Neural crest cell (in vitro differentiated cells): ENCODE data around the gene IBA57. TPM values are rescaled to one million over a fixed set of nuclear protein-coding genes. Genes with fewer than 3 reads are reported as not detected.

Experiments
- DNase-seq: peaks from one replicate; pipeline ENCODE4 v3.0.0; 2021; ENCODE audit warnings: low read depth, mixed read lengths, low spot score
- H3K27ac Mint-ChIP-seq: one replicate; pipeline ENCODE4 v1.8.0; 2021; ENCODE audit warnings: mild to moderate bottlenecking, mixed read lengths; ENCODE audit not compliant: unreplicated experiment
- H3K27me3 Mint-ChIP-seq: 2 replicates; pipeline ENCODE4 v1.8.0; 2021; ENCODE audit warnings: low read depth, mild to moderate bottlenecking, mixed read lengths
- H3K36me3 Mint-ChIP-seq: 2 replicates; pipeline ENCODE4 v1.8.0; 2021; ENCODE audit warnings: low read depth, mild to moderate bottlenecking, mixed read lengths
- H3K4me1 Mint-ChIP-seq: 2 replicates; pipeline ENCODE4 v1.8.0; 2021; ENCODE audit warnings: mixed read lengths
- H3K4me3 Mint-ChIP-seq: one replicate; pipeline ENCODE4 v1.8.0; 2021; ENCODE audit warnings: mild to moderate bottlenecking, mixed read lengths
- H3K9me3 Mint-ChIP-seq: 2 replicates; pipeline ENCODE4 v1.8.0; 2021; ENCODE audit warnings: mixed read lengths
- CTCF ChIP-seq: fragments of 200-600 bp; sonication (generic); conservative IDR thresholded peaks from 2 replicates; pipeline ENCODE4 v1.5.0; 2021; ENCODE audit warnings: antibody characterized with exemption, mild to moderate bottlenecking
- total RNA-seq: library from RNA; stranded (reverse); gene quantifications from 2 replicates; pipeline ENCODE4 v1.2.1, GENCODE V29; 2021

IBA57 gene
- total RNA-seq, 1 donor from 2014 or later = 10.4 TPM

DNA sequence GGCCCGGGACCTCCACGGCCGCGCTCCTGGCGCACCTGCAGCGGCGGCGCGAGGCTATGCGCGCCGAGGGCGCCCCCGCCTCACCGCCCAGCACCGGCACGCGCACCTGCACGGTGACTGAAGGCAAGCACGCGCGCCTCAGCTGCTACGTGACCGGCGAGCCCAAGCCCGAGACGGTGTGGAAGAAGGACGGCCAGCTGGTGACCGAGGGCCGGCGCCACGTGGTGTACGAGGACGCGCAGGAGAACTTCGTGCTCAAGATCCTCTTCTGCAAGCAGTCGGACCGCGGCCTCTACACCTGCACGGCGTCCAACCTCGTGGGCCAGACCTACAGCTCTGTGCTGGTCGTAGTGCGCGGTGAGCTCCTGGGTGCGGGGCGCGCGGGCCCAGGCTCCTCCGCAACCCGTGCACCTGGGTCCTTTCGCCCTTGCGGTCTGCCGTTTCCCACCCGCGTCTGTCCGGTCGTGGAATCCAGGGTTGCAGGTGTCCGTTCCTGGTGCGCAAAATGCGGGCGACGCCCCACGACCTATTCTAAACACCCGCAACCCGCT, 46.9 kb downstream of the IBA57 start:
- DNase-seq = no peak
- H3K4me1 Mint-ChIP-seq = peaks cover 2% of the 10 kb centered on the region
- no peak overlapping the region for H3K27ac Mint-ChIP-seq
- H3K4me3 Mint-ChIP-seq = no peak overlapping the region
- no peaks in the 10 kb centered on the region for H3K9me3 Mint-ChIP-seq
- no peak for TF ChIP-seq CTCF
- H3K36me3 Mint-ChIP-seq = no peaks in the 10 kb centered on the region
- no peaks in the 10 kb centered on the region for H3K27me3 Mint-ChIP-seq

DNA sequence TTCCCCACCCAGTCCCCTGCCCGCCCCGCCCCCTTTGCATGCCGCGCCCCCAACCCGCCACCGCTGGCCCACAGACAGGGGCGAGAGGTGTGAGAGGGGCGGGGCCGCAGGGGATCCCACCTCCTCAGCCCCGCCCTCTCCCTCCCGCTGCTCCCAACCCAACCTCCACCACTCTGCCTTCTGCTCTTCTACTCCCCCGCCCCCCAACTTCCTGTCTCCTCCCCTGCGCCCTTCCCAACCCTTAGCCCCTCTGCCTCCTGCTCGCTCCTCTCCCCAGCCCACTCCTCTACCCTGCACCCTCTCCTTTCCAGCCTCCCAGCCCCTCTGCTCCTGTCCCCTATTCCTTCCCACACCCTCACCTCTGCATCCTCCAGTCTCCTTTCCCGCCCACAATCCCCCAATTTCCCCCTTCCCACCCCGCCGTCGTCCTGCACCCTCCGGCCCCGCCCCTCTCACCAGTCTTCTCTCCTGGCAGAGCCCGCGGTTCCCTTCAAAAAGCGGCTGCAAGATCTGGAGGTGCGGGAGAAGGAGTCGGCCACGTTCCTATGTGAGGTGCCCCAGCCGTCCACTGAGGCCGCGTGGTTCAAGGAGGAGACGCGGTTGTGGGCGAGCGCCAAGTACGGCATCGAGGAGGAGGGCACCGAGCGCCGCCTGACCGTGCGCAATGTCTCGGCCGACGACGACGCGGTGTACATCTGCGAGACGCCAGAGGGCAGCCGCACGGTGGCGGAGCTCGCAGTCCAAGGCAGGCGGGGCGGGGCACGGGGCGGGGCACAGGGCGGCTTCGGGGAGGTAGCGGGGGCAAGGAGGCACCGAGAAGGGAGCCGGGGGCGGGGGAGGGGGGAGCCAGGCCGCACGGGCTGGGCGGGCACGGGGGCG, 47.6 kb downstream of the IBA57 start:
- Mint-ChIP-seq H3K9me3 (no peaks in the 10 kb centered on the region), H3K4me1 (peaks cover 6% of the 10 kb centered on the region), H3K27ac (peak overlapping the region; percentile 89), H3K36me3 (no peaks in the 10 kb centered on the region), H3K27me3 (no peaks in the 10 kb centered on the region), H3K4me3 (peak overlapping the region; percentile 92)
- peak; percentile 62 for TF ChIP-seq CTCF
- peak; percentile 71 for DNase-seq

DNA sequence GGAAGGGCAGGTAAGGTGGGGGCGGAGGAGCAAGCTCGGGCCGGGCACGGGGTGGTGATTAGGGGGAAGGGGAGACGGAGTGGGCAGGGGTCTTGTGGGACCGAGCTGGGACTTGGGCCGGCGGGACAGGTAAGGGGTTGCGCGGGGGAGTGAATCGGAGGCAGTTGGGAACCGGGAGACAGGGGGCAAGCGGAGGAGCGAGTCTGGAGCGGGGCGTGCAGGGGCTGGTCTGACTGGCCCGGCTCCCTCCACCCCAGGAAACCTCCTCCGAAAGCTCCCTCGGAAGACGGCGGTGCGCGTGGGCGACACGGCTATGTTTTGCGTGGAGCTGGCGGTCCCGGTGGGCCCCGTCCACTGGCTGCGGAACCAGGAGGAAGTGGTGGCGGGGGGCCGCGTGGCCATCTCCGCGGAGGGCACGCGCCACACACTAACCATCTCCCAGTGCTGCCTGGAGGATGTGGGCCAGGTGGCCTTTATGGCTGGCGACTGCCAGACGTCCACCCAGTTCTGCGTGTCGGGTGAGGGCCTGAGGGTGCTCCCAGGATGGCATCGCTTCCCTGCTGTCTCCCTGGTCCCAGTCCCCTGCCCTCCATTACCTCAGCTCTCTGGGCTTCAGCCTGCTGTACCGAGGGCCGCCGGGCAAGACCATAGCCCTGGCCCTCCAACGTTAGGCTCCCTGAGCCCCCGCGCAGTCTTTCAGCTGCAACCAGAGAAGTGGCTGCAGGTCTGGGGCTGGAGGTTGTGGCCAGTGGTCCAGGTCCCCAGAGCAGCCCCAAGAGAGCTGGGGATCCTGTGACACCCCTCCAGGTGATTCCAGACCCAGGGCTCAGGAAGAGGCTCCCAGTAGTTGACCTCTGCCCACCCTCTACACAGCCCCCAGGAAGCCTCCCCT, 48.6 kb downstream of the IBA57 start:
- Mint-ChIP-seq H3K9me3 (no peaks in the 10 kb centered on the region), H3K4me3 (peak overlapping the region; percentile 80), H3K27me3 (no peaks in the 10 kb centered on the region), H3K27ac (no peak overlapping the region), H3K36me3 (no peaks in the 10 kb centered on the region), H3K4me1 (peaks cover 6% of the 10 kb centered on the region)
- no peak for DNase-seq
- no peak for TF ChIP-seq CTCF

DNA sequence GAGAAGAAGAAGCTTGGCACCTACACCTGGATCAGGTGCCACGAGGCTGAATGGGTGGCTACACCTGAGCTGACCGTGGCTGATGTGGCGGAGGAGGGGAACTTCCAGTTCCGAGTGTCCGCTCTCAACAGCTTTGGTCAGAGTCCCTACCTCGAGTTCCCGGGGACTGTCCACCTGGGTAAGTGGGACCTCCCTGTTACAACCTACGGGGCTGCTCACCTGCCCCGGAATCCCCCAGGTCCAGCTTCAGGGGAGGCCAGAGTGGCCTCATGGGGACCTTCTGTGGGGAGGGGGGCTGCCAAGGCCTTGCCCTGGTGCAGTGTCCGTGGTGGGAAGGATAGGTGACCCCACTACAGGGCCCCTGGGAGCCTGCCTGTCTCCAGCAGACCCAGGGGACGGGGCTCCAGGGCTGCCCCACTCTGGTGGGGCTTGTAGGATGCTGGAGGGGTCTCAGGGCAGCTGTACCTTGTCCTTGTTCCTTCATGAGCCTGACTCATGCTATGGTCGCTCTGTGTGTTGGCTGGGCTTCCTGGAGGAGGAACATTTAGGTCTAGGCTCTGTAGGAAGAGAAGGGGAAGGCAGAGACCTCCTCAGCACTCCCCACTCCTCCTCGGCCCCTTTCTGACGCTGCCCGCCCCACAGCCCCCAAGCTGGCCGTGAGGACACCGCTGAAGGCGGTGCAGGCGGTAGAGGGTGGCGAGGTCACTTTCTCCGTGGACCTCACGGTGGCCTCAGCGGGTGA, 49.5 kb downstream of the IBA57 start:
- no peaks in the 10 kb centered on the region for H3K9me3 Mint-ChIP-seq
- DNase-seq = no peak
- no peak overlapping the region for H3K27ac Mint-ChIP-seq
- peak overlapping the region; percentile 41 for H3K4me3 Mint-ChIP-seq
- H3K4me1 Mint-ChIP-seq = peaks cover 6% of the 10 kb centered on the region
- no peaks in the 10 kb centered on the region for H3K36me3 Mint-ChIP-seq
- no peaks in the 10 kb centered on the region for H3K27me3 Mint-ChIP-seq
- TF ChIP-seq CTCF = no peak

DNA sequence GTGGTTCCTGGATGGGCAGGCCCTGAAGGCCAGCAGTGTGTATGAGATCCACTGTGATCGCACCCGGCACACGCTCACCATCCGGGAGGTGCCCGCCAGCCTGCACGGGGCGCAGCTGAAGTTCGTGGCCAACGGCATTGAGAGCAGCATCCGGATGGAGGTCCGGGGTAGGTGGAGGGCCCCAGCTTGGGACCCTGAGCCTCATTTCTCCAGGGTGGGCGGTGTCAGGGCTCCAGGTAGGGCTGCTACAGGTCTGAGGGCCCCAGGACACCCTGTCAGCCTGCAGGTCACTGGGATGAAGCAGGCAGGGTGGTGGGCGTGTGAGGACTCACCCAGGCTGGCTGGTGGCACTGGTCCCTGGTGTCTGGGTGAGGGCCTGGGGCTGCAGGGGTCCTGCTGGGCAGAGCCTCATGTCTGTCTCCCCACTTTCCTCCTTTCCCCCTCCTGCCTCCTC, 50.1 kb downstream of the IBA57 start:
- no peaks in the 10 kb centered on the region for H3K36me3 Mint-ChIP-seq
- H3K27ac Mint-ChIP-seq = no peak overlapping the region
- H3K4me3 Mint-ChIP-seq = peak overlapping the region; percentile 4
- no peak for DNase-seq
- no peaks in the 10 kb centered on the region for H3K27me3 Mint-ChIP-seq
- H3K4me1 Mint-ChIP-seq = peaks cover 6% of the 10 kb centered on the region
- TF ChIP-seq CTCF = no peak
- no peaks in the 10 kb centered on the region for H3K9me3 Mint-ChIP-seq
